HFFc6 (cell line): ENCODE results near the gene ANO10. TPM values are rescaled to one million over a fixed set of nuclear protein-coding genes. Genes with fewer than 3 reads are reported as not detected.

Experiments used
- DNase-seq: peaks from one replicate; pipeline ENCODE4 v3.0.0-alpha.2; 2018
- H3K27ac Mint-ChIP-seq: 2 replicates; pipeline ENCODE4 v1.8.0; 2020; ENCODE audit warnings: mild to moderate bottlenecking, mixed read lengths
- H3K27me3 Mint-ChIP-seq: 2 replicates; pipeline ENCODE4 v1.8.0; 2021; ENCODE audit warnings: mild to moderate bottlenecking, moderate library complexity, mixed read lengths; ENCODE audit not compliant: insufficient read depth
- H3K36me3 Mint-ChIP-seq: 2 replicates; pipeline ENCODE4 v1.8.0; 2021; ENCODE audit warnings: low read depth, mixed read lengths
- H3K4me1 Mint-ChIP-seq: 2 replicates; pipeline ENCODE4 v1.8.0; 2020; ENCODE audit warnings: low read depth, mixed read lengths
- H3K4me3 Mint-ChIP-seq: 2 replicates; pipeline ENCODE4 v1.8.0; 2020; ENCODE audit warnings: mild to moderate bottlenecking, moderate library complexity, mixed read lengths
- H3K9me3 Mint-ChIP-seq: 2 replicates; pipeline ENCODE4 v1.8.0; 2020; ENCODE audit warnings: mild to moderate bottlenecking, mixed read lengths
- CTCF ChIP-seq: fragments of 200-600 bp; sonication (generic); IDR thresholded peaks from 2 replicates; pipeline ENCODE4 v1.5.0; 2021; ENCODE audit warnings: antibody characterized with exemption, mild to moderate bottlenecking
- total RNA-seq, 6 experiments: library from RNA; stranded (reverse); fragmentation: NEBNext Ultra II Directional; extraction: Animal tissue kit (Norgen Biotek cat#: 25700); gene quantifications; 2 replicates in 1 of 6; 3 replicates in 5 of 6; pipeline ENCODE4 v1.2.3, GENCODE V29; 2021

Gene ANO10
- total RNA-seq, 6 experiments from 2014 or later, result 78.3 to 103 (median 90.8) TPM

DNA sequence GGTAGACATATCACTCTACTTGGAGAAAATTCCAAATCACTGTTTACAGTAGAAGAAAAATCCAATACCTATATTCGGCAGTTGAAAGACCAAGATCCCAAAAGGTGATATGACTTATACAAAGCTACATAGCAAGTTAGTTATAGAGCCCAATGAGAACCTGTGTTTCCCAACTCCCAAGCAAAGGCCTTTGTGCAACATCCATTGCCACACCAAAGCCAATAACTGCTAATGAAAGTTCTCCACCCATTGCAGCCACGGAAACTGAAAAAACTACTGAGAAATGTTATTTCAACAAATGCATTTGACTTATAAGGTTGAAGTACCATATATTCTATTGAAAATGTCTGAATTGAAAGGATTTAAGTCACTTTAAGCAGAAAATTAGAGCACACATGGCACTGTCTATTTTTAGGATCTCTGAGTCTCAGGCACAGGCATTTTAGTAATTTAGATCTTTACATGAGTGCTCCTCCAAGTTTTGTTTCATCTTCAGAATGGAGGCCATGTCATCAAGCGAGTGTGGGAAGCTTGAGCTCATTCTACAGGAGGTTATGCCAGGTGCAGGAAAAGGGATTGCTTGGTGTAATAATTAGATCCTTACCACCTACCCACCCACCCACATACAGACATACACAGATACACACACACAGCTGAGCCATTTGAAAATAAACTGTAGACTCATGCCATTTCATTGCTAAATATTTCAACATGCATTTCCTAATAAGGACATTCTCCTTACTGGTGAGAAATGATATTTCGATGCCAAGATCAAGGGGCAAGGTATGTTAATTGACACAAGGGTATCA is 19.7 kb upstream of the ANO10 start:
- TF ChIP-seq CTCF, result no peak
- H3K27ac Mint-ChIP-seq, result peak overlapping the region; percentile 41

DNA sequence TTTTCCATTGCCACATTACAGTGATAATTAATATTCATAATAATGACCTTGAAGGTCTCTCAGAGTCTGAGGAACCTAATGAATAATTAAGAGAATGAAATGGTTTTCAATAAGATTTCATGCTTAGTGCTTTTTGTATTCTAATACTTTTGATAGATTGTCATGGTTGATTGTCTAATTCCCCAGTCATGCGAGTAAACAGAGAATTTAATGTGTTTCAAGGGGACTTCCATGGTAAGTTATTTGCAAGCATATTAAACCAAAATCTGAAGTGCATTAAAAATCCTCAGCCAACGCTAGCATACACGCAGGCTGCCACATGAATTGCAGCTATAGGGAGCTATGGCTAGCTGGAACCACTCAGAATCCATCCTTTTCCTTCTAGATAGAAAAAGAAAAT is 18.9 kb upstream of the ANO10 start:
- Mint-ChIP-seq H3K36me3 (no peaks in the 10 kb centered on the region), H3K4me1 (peaks cover 39% of the 10 kb centered on the region), H3K27ac (no peak overlapping the region), H3K27me3 (peaks cover 1% of the 10 kb centered on the region), H3K4me3 (no peak overlapping the region), H3K9me3 (no peaks in the 10 kb centered on the region)
- TF ChIP-seq CTCF, result no peak
- DNase-seq, result no peak

More for the DNA sequence above, 19.7 kb upstream of the ANO10 start:
- no peak for DNase-seq
- Mint-ChIP-seq H3K4me3 (no peak overlapping the region), H3K9me3 (no peaks in the 10 kb centered on the region), H3K36me3 (no peaks in the 10 kb centered on the region), H3K27me3 (peaks cover 1% of the 10 kb centered on the region), H3K4me1 (peaks cover 47% of the 10 kb centered on the region)

DNA sequence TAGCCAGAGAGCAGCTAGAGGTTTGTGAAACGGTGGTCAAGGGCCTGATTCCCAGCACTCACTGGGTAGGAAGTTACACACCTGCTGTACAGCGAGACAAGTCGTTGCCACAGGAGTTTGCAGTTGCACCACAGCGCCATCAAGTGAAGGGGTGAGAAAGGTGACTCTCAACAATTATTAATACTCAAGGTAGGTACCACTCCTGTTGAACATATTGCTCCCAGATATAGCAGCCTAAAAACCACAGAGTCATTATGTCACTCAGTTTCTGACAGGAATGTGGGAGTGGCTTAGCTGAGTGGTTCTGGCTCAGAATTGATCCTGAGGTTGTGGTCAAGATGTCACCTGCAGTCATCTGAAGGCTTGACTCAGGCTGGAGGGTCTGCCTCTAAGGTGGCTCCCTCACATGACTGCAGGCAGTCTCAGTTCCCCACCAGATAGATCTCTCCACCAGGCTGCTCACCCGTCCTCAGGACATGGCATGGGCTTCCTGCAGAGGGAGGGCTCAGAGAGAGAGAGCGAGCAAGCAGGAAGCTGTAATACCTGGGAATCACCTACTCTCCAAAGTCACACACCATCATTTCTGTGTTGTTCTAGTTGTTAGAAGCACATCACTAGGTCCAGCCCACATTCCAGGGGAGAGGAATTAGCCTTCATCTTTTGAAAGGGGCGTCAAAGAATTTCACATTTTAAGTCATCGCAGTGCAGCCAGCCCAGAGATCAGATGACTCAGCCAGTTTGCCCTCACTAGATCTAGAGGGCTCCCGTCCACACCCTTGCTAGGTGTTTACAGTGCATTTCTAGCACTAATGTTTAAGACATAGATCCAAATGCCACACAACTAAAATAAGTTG is 17.0 kb upstream of the ANO10 start:
- no peaks in the 10 kb centered on the region for H3K9me3 Mint-ChIP-seq
- no peaks in the 10 kb centered on the region for H3K36me3 Mint-ChIP-seq
- peak overlapping the region; percentile 57; the same call in 1 of the 2 replicates for H3K4me3 Mint-ChIP-seq
- 0 out of 2 replicates have a peak overlapping the region, but pooled peaks have one; percentile 4 for H3K27ac Mint-ChIP-seq
- TF ChIP-seq CTCF, result peak; percentile 46; the same call in 1 of the 2 replicates
- DNase-seq, result peak; percentile 13
- H3K4me1 Mint-ChIP-seq, result peaks cover 40% of the 10 kb centered on the region
- H3K27me3 Mint-ChIP-seq, result no peaks in the 10 kb centered on the region; the same call in none of the 2 replicates

- H3K27ac Mint-ChIP-seq, result no peak overlapping the region
- H3K4me1 Mint-ChIP-seq, result peaks cover 51% of the 10 kb centered on the region
These were observed 15.9 kb upstream of the ANO10 start for GRCh38 chr3:43637702-43638101.

More at GRCh38 chr3:43637702-43638101, 15.9 kb upstream of the ANO10 start:
- Mint-ChIP-seq H3K27me3 (no peaks in the 10 kb centered on the region; the same call in none of the 2 replicates), H3K9me3 (no peaks in the 10 kb centered on the region), H3K36me3 (no peaks in the 10 kb centered on the region), H3K4me3 (no peak overlapping the region)
- no peak for TF ChIP-seq CTCF
- no peak for DNase-seq
